ENCODE data around the gene STK36.

DNA sequence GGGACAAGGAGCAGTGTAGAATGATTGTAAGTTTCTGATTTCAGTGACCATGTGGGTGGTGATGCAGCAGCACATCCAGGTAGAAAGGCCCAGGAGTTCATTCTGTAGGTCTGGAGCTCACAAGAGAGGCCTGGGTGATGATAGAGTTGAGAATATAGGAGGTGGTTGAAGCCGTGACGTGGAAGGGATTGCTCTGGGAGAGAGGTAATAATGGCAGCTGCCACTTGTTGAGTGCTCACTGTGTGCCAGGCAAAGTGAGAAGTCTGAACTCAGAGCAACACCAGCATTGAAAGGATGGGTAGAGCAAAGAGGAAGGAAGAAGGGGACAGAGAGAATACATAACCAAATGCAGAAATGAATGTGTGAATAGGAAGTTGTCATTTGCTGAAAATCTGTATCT is 42.0 kb downstream of the STK36 start:
- TF ChIP-seq, protein P1, sequence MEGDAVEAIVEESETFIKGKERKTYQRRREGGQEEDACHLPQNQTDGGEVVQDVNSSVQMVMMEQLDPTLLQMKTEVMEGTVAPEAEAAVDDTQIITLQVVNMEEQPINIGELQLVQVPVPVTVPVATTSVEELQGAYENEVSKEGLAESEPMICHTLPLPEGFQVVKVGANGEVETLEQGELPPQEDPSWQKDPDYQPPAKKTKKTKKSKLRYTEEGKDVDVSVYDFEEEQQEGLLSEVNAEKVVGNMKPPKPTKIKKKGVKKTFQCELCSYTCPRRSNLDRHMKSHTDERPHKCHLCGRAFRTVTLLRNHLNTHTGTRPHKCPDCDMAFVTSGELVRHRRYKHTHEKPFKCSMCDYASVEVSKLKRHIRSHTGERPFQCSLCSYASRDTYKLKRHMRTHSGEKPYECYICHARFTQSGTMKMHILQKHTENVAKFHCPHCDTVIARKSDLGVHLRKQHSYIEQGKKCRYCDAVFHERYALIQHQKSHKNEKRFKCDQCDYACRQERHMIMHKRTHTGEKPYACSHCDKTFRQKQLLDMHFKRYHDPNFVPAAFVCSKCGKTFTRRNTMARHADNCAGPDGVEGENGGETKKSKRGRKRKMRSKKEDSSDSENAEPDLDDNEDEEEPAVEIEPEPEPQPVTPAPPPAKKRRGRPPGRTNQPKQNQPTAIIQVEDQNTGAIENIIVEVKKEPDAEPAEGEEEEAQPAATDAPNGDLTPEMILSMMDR (IDR thresholded peaks at IDR 0.05), result no peak
- TF ChIP-seq, protein P2, sequence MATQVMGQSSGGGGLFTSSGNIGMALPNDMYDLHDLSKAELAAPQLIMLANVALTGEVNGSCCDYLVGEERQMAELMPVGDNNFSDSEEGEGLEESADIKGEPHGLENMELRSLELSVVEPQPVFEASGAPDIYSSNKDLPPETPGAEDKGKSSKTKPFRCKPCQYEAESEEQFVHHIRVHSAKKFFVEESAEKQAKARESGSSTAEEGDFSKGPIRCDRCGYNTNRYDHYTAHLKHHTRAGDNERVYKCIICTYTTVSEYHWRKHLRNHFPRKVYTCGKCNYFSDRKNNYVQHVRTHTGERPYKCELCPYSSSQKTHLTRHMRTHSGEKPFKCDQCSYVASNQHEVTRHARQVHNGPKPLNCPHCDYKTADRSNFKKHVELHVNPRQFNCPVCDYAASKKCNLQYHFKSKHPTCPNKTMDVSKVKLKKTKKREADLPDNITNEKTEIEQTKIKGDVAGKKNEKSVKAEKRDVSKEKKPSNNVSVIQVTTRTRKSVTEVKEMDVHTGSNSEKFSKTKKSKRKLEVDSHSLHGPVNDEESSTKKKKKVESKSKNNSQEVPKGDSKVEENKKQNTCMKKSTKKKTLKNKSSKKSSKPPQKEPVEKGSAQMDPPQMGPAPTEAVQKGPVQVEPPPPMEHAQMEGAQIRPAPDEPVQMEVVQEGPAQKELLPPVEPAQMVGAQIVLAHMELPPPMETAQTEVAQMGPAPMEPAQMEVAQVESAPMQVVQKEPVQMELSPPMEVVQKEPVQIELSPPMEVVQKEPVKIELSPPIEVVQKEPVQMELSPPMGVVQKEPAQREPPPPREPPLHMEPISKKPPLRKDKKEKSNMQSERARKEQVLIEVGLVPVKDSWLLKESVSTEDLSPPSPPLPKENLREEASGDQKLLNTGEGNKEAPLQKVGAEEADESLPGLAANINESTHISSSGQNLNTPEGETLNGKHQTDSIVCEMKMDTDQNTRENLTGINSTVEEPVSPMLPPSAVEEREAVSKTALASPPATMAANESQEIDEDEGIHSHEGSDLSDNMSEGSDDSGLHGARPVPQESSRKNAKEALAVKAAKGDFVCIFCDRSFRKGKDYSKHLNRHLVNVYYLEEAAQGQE (IDR thresholded peaks at IDR 0.05; ENCODE audit: insufficient read depth in 1 of 2, low read depth in 2 of 2, low read length in 1 of 2), result no peak
- TF ChIP-seq TCF7L2 (IDR thresholded peaks at IDR 0.05; ENCODE audit: low read depth, low read length), result no peak
